Measurements from ENCODE around the gene IL34. TPM values are rescaled to one million over a fixed set of nuclear protein-coding genes. Genes with fewer than 3 reads are reported as not detected.

IL34 gene
- total RNA-seq, 1 experiment from 2014 or later = 0.35 TPM

DNA sequence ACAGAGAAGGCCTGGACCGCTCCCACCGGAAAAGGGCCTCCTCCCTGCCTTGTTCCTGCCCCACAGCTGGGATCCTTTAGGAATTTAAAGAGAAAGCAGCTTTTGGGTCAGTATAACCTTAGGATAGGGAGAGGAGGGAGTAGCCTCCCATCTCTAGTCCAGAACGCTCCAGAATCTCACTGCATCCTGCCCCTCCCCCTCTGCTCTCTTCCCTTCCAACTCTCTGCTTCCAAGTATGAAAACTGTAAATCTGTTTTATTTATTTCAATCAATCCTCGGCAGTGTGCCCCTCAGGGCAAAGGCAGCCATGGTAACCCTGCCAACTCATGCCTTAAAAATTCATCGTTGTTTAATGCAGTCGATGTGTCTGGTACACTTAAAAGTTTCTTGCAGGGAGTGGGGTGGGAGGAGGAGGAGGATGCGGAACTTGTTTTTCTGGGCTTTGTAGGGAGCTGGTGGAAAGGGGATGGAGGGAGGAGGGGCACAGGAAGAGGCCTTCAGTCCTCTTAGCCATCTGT lies 60.6 kb downstream of the IL34 start:
- H3K27me3 Mint-ChIP-seq (ENCODE audit: unreplicated experiment) = no peaks in the 10 kb centered on the region
- peaks cover 33% of the 10 kb centered on the region for H3K4me1 Mint-ChIP-seq (ENCODE audit: low read depth, unreplicated experiment)
- no peaks in the 10 kb centered on the region for H3K9me3 Mint-ChIP-seq (ENCODE audit: low read depth, unreplicated experiment)
- DNase-seq = peak; percentile 61
- no TSS peak for BruUV-seq (replicated peaks)
- TF ChIP-seq, protein P1, sequence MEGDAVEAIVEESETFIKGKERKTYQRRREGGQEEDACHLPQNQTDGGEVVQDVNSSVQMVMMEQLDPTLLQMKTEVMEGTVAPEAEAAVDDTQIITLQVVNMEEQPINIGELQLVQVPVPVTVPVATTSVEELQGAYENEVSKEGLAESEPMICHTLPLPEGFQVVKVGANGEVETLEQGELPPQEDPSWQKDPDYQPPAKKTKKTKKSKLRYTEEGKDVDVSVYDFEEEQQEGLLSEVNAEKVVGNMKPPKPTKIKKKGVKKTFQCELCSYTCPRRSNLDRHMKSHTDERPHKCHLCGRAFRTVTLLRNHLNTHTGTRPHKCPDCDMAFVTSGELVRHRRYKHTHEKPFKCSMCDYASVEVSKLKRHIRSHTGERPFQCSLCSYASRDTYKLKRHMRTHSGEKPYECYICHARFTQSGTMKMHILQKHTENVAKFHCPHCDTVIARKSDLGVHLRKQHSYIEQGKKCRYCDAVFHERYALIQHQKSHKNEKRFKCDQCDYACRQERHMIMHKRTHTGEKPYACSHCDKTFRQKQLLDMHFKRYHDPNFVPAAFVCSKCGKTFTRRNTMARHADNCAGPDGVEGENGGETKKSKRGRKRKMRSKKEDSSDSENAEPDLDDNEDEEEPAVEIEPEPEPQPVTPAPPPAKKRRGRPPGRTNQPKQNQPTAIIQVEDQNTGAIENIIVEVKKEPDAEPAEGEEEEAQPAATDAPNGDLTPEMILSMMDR (IDR thresholded peaks at IDR 0.05; ENCODE audit: unreplicated experiment) = no peak
- peak overlapping the region; percentile 32 for H3K27ac Mint-ChIP-seq (ENCODE audit: unreplicated experiment)
- intact Hi-C loops (cut with micrococcal nuclease; ENCODE audit: unreplicated experiment) = loop anchor here (5.0 kb wide), 2 partner anchors 40 to 65 kb away; no protein-coding TSS in a partner anchor
- CTCF ChIA-PET = interaction anchor here (0.7 kb wide), 1 partner anchor 11 kb away, joined by 3 read pairs; no protein-coding TSS in a partner anchor
- peaks cover 18% of the 10 kb centered on the region for H3K36me3 Mint-ChIP-seq (ENCODE audit: insufficient read depth, unreplicated experiment)
- H3K4me3 Mint-ChIP-seq (ENCODE audit: low read depth, unreplicated experiment) = no peak overlapping the region

DNA sequence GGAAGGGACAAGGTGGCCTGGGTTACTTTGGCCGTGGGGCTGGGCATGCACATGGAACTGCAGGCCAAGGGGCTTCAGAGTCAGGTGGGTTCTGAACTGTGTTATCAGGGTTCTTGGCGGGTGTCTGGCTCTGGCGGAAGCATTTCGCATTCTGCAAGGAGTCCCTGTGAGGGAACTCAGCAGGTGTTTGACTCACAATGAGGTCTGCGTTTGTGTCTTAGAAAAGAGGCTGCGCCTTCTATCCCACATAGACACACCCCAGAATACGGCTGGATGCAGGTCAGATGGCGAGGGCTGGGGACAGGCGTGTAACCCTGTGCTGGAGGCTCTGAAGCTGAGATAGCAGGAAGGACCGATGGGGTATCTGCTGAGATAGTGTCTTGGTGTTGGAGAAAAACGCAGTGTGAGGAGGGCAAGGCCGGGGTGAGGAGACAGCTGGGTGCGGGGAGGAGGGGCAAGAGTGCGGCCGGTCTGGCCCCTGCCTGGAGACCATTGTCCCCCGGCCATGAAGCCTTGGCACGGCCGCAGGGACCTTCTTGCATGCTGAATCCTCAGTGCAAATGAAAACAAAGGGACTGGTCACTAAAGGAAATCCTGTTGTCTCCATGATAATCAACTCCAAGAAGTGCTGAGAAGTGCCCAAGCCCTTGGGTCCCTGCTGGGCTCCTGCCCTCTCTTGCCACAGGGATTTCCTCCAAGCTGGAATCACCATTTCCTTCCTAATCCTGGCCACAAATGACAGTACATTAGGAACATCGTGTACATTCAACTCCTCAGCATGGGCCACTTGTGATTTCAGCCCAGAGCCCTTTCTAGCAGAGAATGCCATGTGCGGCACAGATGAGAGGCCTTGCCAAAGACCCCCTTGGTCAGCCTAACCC lies 62.2 kb downstream of the IL34 start:
- peaks cover 11% of the 10 kb centered on the region for H3K36me3 Mint-ChIP-seq (ENCODE audit: insufficient read depth, unreplicated experiment)
- no peaks in the 10 kb centered on the region for H3K9me3 Mint-ChIP-seq (ENCODE audit: low read depth, unreplicated experiment)
- BruUV-seq (replicated peaks) = no TSS peak
- H3K4me1 Mint-ChIP-seq (ENCODE audit: low read depth, unreplicated experiment) = peaks cover 33% of the 10 kb centered on the region
- no peak overlapping the region for H3K4me3 Mint-ChIP-seq (ENCODE audit: low read depth, unreplicated experiment)
- CTCF ChIA-PET = no interaction called here
- no peak overlapping the region for H3K27ac Mint-ChIP-seq (ENCODE audit: unreplicated experiment)
- H3K27me3 Mint-ChIP-seq (ENCODE audit: unreplicated experiment) = no peaks in the 10 kb centered on the region
- intact Hi-C loops (cut with micrococcal nuclease; ENCODE audit: unreplicated experiment) = loop anchor here (5.0 kb wide), 2 partner anchors 39 to 64 kb away; no protein-coding TSS in a partner anchor
- TF ChIP-seq, protein P1 (IDR thresholded peaks at IDR 0.05; ENCODE audit: unreplicated experiment) = no peak
- no peak for DNase-seq

DNA sequence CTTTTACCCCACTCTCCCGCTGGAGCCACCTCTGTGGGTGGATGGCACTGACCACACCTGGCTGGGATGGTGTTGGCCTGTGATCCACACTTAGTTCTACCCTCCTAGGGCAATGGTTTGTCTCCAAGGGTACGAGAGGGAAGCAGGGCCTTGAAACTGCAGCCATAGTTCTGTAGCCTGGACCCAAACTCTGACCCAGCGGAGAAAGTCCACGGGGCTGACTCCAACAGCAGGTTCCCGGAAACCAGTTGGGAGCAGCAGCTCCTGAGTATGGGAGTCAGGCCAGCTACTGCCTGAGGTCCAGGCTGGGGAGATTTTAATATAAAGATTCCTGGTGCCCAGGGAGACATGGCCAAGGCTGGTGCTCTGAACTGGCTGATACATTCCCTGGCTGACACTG lies 63.1 kb downstream of the IL34 start:
- intact Hi-C loops (cut with micrococcal nuclease; ENCODE audit: unreplicated experiment) = loop anchor here (5.0 kb wide), 2 partner anchors 38 to 63 kb away; no protein-coding TSS in a partner anchor
- H3K36me3 Mint-ChIP-seq (ENCODE audit: insufficient read depth, unreplicated experiment) = peaks cover 16% of the 10 kb centered on the region
- no peak overlapping the region for H3K27ac Mint-ChIP-seq (ENCODE audit: unreplicated experiment)
- H3K9me3 Mint-ChIP-seq (ENCODE audit: low read depth, unreplicated experiment) = no peaks in the 10 kb centered on the region
- no peaks in the 10 kb centered on the region for H3K27me3 Mint-ChIP-seq (ENCODE audit: unreplicated experiment)
- H3K4me1 Mint-ChIP-seq (ENCODE audit: low read depth, unreplicated experiment) = peaks cover 25% of the 10 kb centered on the region
- CTCF ChIA-PET = no interaction called here
- no peak for DNase-seq
- TF ChIP-seq, protein P1 (IDR thresholded peaks at IDR 0.05; ENCODE audit: unreplicated experiment) = no peak
- BruUV-seq (replicated peaks) = no TSS peak
- no peak overlapping the region for H3K4me3 Mint-ChIP-seq (ENCODE audit: low read depth, unreplicated experiment)

DNA sequence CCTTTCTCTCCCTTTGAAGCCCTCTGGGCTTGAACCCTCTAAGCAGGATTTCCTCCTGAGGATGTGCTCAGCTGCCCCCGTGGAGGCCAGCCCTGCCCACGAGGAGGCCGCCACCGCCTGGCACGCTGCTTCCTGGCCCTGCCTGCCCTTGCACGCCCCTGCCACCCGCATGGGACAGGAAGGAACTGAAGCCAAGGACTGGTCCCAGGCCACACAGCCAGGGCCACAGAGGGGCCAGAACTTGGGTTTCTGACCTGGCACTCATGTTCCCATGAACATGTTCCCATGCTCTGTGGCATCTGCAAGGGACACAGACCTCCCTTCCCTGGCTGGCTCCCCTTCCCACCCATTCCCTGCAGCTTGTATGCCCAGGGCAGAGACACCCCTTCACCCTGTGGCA lies 63.6 kb downstream of the IL34 start:
- CTCF ChIA-PET = no interaction called here
- Mint-ChIP-seq H3K9me3 (ENCODE audit: low read depth, unreplicated experiment) (no peaks in the 10 kb centered on the region), H3K36me3 (ENCODE audit: insufficient read depth, unreplicated experiment) (peaks cover 16% of the 10 kb centered on the region), H3K27ac (ENCODE audit: unreplicated experiment) (no peak overlapping the region), H3K4me1 (ENCODE audit: low read depth, unreplicated experiment) (peaks cover 24% of the 10 kb centered on the region), H3K27me3 (ENCODE audit: unreplicated experiment) (no peaks in the 10 kb centered on the region), H3K4me3 (ENCODE audit: low read depth, unreplicated experiment) (no peak overlapping the region)
- TF ChIP-seq, protein P1 (IDR thresholded peaks at IDR 0.05; ENCODE audit: unreplicated experiment) = no peak
- DNase-seq = no peak
- no TSS peak for BruUV-seq (replicated peaks)
- intact Hi-C loops (cut with micrococcal nuclease; ENCODE audit: unreplicated experiment) = loop anchor here (5.0 kb wide), 2 partner anchors 37 to 62 kb away; no protein-coding TSS in a partner anchor

Other genes starting within 250 kb of the IL34 start
- gene ST3GAL2, start 207.5 kb upstream of the IL34 start, total RNA-seq (2022) = 9.7 and 10.0 TPM in 2 replicates
- gene FCSK, start 192.0 kb upstream of the IL34 start, total RNA-seq (2022) = 27.6 and 29.1 TPM in 2 replicates
- 88.6 and 97.8 TPM in 2 replicates for gene COG4, start 123.0 kb upstream of the IL34 start, total RNA-seq (2022)
- 449 and 463 TPM in 2 replicates for gene SF3B3, start 122.7 kb upstream of the IL34 start, total RNA-seq (2022)
- 27.1 and 28.3 TPM in 2 replicates for gene MTSS2, start 39.5 kb downstream of the IL34 start, total RNA-seq (2022)
- 60.7 and 63.8 TPM in 2 replicates for gene VAC14, start 154.6 kb downstream of the IL34 start, total RNA-seq (2022)